ENCODE data around the gene PACS1.

GRCh38 chr11:66101066-66101464 is 31.0 kb downstream of the PACS1 start:
- TF ChIP-seq CTCF (IDR thresholded peaks at IDR 0.05; ENCODE audit: low read length) (no peak), EZH2phosphoT487 (IDR thresholded peaks at IDR 0.05; ENCODE audit: low read length) (no peak)

All from MM.1S (cell line).